OCI-LY7 (cell line): Measurements from ENCODE around the gene OAS1. TPM values are rescaled to one million over a fixed set of nuclear protein-coding genes. Genes with fewer than 3 reads are reported as not detected.
"Not testable (repeated sequence)": the region's sequence is repeated elsewhere in the genome, so short reads cannot be mapped to it uniquely, and the experiment has no call there.

Experiments
- BruUV-seq: library from RNA; stranded (reverse); fragments of 400-500 nt; replicated peaks from 2 replicates; lab custom pipeline; 2021; lab: Mats Ljungman, UMichigan
- CTCF ChIA-PET: fragments of 300-600 bp; sonication (Branson Sonifier 250); formaldehyde crosslinking; loops from one replicate; lab custom pipeline; 2022; ENCODE audit warnings: antibody characterized with exemption; ENCODE audit not compliant: unreplicated experiment; lab: Charles Lee
- POLR2A ChIA-PET: fragments of 300-600 bp; sonication (Branson Sonifier 250); formaldehyde crosslinking; loops from one replicate; lab custom pipeline; 2022; ENCODE audit warnings: antibody characterized with exemption; lab: Charles Lee
- DNase-seq: peaks from one replicate; pipeline ENCODE4 v3.0.0-alpha.2; 2015; ENCODE audit warnings: low spot score
- H2AFZ ChIP-seq: fragments of 200-600 bp; sonication (generic), shearing (Covaris generic); 2 replicates; pipeline ENCODE4 v1.6.1; 2014; ENCODE audit warnings: mild to moderate bottlenecking, antibody characterized with exemption, low read length, moderate library complexity
- H3K27ac ChIP-seq: fragments of 200-600 bp; sonication (generic); 2 replicates; pipeline ENCODE4 v1.5.1; 2014; ENCODE audit warnings: mixed run types, low read depth, mild to moderate bottlenecking, moderate library complexity, low read length, inconsistent platforms; ENCODE audit not compliant: poor library complexity, severe bottlenecking
- H3K36me3 ChIP-seq: fragments of 200-600 bp; sonication (generic); 2 replicates; pipeline ENCODE4 v1.6.1; 2014; ENCODE audit warnings: mild to moderate bottlenecking, antibody characterized with exemption, low read length, moderate library complexity, mixed read lengths; ENCODE audit not compliant: insufficient read depth
- H3K4me1 ChIP-seq: fragments of 200-600 bp; sonication (generic); 2 replicates; pipeline ENCODE4 v1.5.1; 2014; ENCODE audit warnings: mild to moderate bottlenecking, low read length; ENCODE audit not compliant: insufficient read depth, poor library complexity, severe bottlenecking
- H3K4me2 ChIP-seq: fragments of 200-600 bp; sonication (generic); 2 replicates; pipeline ENCODE4 v1.6.1; 2014; ENCODE audit warnings: mild to moderate bottlenecking, low read length
- H3K4me3 ChIP-seq: fragments of 200-600 bp; sonication (generic); 2 replicates; pipeline ENCODE4 v1.5.1; 2014; ENCODE audit warnings: mild to moderate bottlenecking, low read depth, low read length; ENCODE audit not compliant: poor library complexity, severe bottlenecking
- H3K79me2 ChIP-seq: fragments of 200-600 bp; sonication (generic); 2 replicates; pipeline ENCODE4 v1.6.1; 2016; ENCODE audit warnings: low read depth, mild to moderate bottlenecking, low read length, moderate library complexity, mixed read lengths; ENCODE audit not compliant: insufficient read depth
- H3K9me2 ChIP-seq: fragments of 200-600 bp; sonication (generic); 2 replicates; pipeline ENCODE4 v1.6.1; 2016; ENCODE audit warnings: mild to moderate bottlenecking, low read length, mixed read lengths; ENCODE audit not compliant: insufficient read depth
- H3K9me3 ChIP-seq: fragments of 200-600 bp; sonication (generic); 2 replicates; pipeline ENCODE4 v1.6.1; 2014; ENCODE audit warnings: mild to moderate bottlenecking, mixed run types, low read length, mixed read lengths
- H4K20me1 ChIP-seq: fragments of 200-600 bp; sonication (generic); 2 replicates; pipeline ENCODE4 v1.6.1; 2014; ENCODE audit warnings: mild to moderate bottlenecking, antibody characterized with exemption, low read length, moderate library complexity, mixed read lengths; ENCODE audit not compliant: insufficient read depth
- EZH2phosphoT487 ChIP-seq: fragments of 200-600 bp; sonication (generic); IDR thresholded peaks from 2 replicates; pipeline ENCODE4 v1.6.1; 2018; ENCODE audit warnings: low read depth, borderline replicate concordance, mild to moderate bottlenecking, mixed run types, antibody characterized with exemption, low read length, moderate library complexity, mixed read lengths
- intact Hi-C: fragments of 100-400 bp; cut with micrococcal nuclease; formaldehyde crosslinking; loops from one replicate; pipeline ENCODE4 v1.10.0; 2022; ENCODE audit not compliant: unreplicated experiment
- total RNA-seq, 2 experiments: library from RNA; depleted of rRNA in 1 of 2; stranded (reverse); fragments of >200 nt in 1 of 2; shearing (Covaris generic) in 1 of 2; gene quantifications; 2 replicates each; pipeline ENCODE4 v1.2.3, GENCODE V29; 2014 to 2022
- TF ChIP-seq, protein P1 (sequence below): fragments of 200-600 bp; sonication (generic); conservative IDR thresholded peaks from 2 replicates; pipeline ENCODE4 v1.5.1; 2014; ENCODE audit warnings: mild to moderate bottlenecking, antibody characterized with exemption, low read length, moderate library complexity, mixed read lengths

OAS1 gene
- total RNA-seq, 2 experiments from 2014 or later = 49.6 to 56.3 TPM

DNA sequence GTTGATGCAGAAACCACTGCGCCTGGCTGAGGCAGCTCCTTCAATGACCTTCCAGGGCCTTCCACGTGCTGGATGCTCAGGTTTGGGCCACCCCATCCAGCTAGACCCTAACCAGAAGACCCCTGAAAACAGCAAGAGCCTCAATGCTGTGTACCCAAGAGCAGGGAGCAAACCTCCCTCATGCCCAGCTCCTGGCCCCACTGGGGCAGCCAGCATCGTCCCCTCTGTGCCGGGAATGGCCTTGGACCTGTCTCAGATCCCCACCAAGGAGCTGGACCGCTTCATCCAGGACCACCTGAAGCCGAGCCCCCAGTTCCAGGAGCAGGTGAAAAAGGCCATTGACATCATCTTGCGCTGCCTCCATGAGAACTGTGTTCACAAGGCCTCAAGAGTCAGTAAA lies 42.0 kb downstream of the OAS1 start:
- Histone ChIP-seq H3K4me3 (no peak overlapping the region), H4K20me1 (no peaks in the 10 kb centered on the region), H3K4me2 (no peak overlapping the region), H3K79me2 (no peaks in the 10 kb centered on the region), H3K36me3 (no peaks in the 10 kb centered on the region), H2AFZ (no peak overlapping the region), H3K9me3 (no peaks in the 10 kb centered on the region), H3K27ac (no peak overlapping the region), H3K9me2 (no peaks in the 10 kb centered on the region), H3K4me1 (no peaks in the 10 kb centered on the region)
- POLR2A ChIA-PET = interaction anchor here (0.6 to 0.8 kb wide), 5 partner anchors 17 to 113 kb away, joined by 3 to 5 read pairs (median 3); partner anchors contain the start of gene OAS1
- no TSS peak for BruUV-seq
- CTCF ChIA-PET = interaction anchor here (0.7 kb wide), 1 partner anchor 9 kb away, joined by 5 read pairs; no protein-coding TSS in a partner anchor
- no peak for DNase-seq
- intact Hi-C loops = no loop called here
- TF ChIP-seq, protein P1, sequence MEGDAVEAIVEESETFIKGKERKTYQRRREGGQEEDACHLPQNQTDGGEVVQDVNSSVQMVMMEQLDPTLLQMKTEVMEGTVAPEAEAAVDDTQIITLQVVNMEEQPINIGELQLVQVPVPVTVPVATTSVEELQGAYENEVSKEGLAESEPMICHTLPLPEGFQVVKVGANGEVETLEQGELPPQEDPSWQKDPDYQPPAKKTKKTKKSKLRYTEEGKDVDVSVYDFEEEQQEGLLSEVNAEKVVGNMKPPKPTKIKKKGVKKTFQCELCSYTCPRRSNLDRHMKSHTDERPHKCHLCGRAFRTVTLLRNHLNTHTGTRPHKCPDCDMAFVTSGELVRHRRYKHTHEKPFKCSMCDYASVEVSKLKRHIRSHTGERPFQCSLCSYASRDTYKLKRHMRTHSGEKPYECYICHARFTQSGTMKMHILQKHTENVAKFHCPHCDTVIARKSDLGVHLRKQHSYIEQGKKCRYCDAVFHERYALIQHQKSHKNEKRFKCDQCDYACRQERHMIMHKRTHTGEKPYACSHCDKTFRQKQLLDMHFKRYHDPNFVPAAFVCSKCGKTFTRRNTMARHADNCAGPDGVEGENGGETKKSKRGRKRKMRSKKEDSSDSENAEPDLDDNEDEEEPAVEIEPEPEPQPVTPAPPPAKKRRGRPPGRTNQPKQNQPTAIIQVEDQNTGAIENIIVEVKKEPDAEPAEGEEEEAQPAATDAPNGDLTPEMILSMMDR = no peak
- no peak for TF ChIP-seq EZH2phosphoT487

DNA sequence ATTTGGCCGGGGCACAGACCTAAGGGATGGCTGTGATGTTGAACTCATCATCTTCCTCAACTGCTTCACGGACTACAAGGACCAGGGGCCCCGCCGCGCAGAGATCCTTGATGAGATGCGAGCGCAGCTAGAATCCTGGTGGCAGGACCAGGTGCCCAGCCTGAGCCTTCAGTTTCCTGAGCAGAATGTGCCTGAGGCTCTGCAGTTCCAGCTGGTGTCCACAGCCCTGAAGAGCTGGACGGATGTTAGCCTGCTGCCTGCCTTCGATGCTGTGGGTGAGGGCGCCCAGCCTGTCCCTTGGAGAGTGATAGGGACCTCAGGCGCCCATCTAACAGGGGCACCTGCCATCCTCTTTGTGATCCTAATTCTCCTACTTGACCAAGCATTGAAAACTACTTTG lies 43.9 kb downstream of the OAS1 start:
- intact Hi-C loops = no loop called here
- ChIA-PET CTCF (no interaction called here), POLR2A (interaction anchor here (1.2 kb wide), 1 partner anchor 11 kb away, joined by 3 read pairs; no protein-coding TSS in a partner anchor)
- H4K20me1 ChIP-seq = no peaks in the 10 kb centered on the region
- no peaks in the 10 kb centered on the region for H3K9me3 ChIP-seq
- H3K79me2 ChIP-seq = no peaks in the 10 kb centered on the region
- H3K4me2 ChIP-seq = no peak overlapping the region
- TF ChIP-seq EZH2phosphoT487 = no peak
- TF ChIP-seq, protein P1 = no peak
- no TSS peak for BruUV-seq
- no peak overlapping the region for H3K27ac ChIP-seq
- DNase-seq = no peak
- H3K4me3 ChIP-seq = no peak overlapping the region
- no peaks in the 10 kb centered on the region for H3K9me2 ChIP-seq
- no peaks in the 10 kb centered on the region for H3K4me1 ChIP-seq
- H2AFZ ChIP-seq = no peak overlapping the region
- no peaks in the 10 kb centered on the region for H3K36me3 ChIP-seq

DNA sequence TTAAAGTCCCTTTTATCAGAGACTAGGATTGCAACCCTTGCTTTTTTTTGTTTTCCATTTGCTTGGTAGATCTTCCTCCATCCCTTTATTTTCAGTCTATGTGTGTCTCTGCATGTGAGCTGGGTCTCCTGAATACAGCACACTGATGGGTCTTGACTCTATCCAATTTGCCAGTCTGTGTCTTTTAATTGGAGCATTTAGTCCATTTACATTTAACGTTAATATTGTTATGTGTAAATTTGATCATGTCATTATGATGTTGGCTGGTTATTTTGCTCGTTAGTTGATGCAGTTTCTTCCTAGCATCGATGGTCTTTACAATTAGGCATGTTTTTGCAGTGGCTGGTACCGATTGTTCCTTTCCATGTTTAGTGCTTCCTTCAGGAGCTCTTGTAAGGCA lies 50.4 kb downstream of the OAS1 start:
- H3K4me1 ChIP-seq, H4K20me1 ChIP-seq, H3K79me2 ChIP-seq, H3K4me2 ChIP-seq, DNase-seq, H3K9me3 ChIP-seq, H3K27ac ChIP-seq, CTCF ChIA-PET, H3K4me3 ChIP-seq, BruUV-seq, H3K9me2 ChIP-seq, H2AFZ ChIP-seq, POLR2A ChIA-PET, intact Hi-C loops, H3K36me3 ChIP-seq: not testable (repeated sequence)
